HEK293 (cell line): ENCODE data around the gene CTIF.

Source experiments
- YY1 ChIP-seq: fragments of 450-650 bp; formaldehyde crosslinking; IDR thresholded peaks from 2 replicates; pipeline ENCODE4 v1.5.1; 2018; ENCODE audit warnings: missing biosample characterization, missing genetic modification characterization
- ZNF398 ChIP-seq: fragments of 450-650 bp; formaldehyde crosslinking; IDR thresholded peaks from 2 replicates; pipeline ENCODE4 v1.5.1; 2017; ENCODE audit warnings: missing biosample characterization, missing genetic modification characterization

GRCh38 chr18:48611203-48611602, 72.4 kb downstream of the CTIF start:
- TF ChIP-seq YY1 (no peak), ZNF398 (no peak)
